Fibroblast of lung (primary cell): ENCODE measurements around the gene CDK2.

Source experiments
- CTCF ChIP-seq, 2 donors: IDR thresholded peaks in 1 of 2; conservative IDR thresholded peaks in 1 of 2; 1 replicate in 1 of 2; 2 replicates in 1 of 2; pipeline ENCODE4 v1.5.1; 2011 to 2012; ENCODE audit warnings: low read length in 2 of 2, control low read depth in 1 of 2, inconsistent platforms in 1 of 2, low read depth in 1 of 2, mild to moderate bottlenecking in 1 of 2
- EZH2 ChIP-seq: IDR thresholded peaks from 2 replicates; pipeline ENCODE4 v1.5.1; 2012; ENCODE audit warnings: low read length, control low read depth, mild to moderate bottlenecking; ENCODE audit errors: missing control alignments

- TF ChIP-seq CTCF (conservative IDR thresholded peaks at IDR 0.05 in 1 of 2, IDR thresholded peaks at IDR 0.05 in 1 of 2; ENCODE audit: low read depth in 1 of 2, low read length in 2 of 2), result no peak
- no peak for TF ChIP-seq EZH2
Measured at GRCh38 chr12:55965941-55966407, 656 bp upstream of the CDK2 start, which contains the start of gene PMEL.
